MCF 10A (cell line): ENCODE results near the gene TFPI. TPM values are rescaled to one million over a fixed set of nuclear protein-coding genes. Genes with fewer than 3 reads are reported as not detected.
A peak's percentile ranks its signal among the peaks of the same experiment; 100 is the strongest.

Source experiments
- BruUV-seq: library from RNA; stranded (reverse); fragments of 400-500 nt; replicated peaks from 2 replicates; lab custom pipeline; 2021; lab: Mats Ljungman, UMichigan
- CTCF ChIA-PET: fragments of 300-600 bp; sonication (Branson Sonifier 250); formaldehyde crosslinking; extraction: SDS; loops from one replicate; lab custom pipeline; 2021; ENCODE audit warnings: antibody characterized with exemption, inconsistent platforms; lab: Yijun Ruan, JAX
- POLR2A ChIA-PET: fragments of 300-600, 350-650 bp; sonication (Branson Sonifier 250); formaldehyde crosslinking; extraction: SDS; loops from one replicate; lab custom pipeline; 2020; ENCODE audit warnings: antibody characterized with exemption, inconsistent platforms; lab: Yijun Ruan, JAX
- DNase-seq: peaks from one replicate; pipeline ENCODE4 v3.0.0-alpha.2; 2018; ENCODE audit not compliant: unreplicated experiment
- H3K27ac Mint-ChIP-seq: one replicate; pipeline ENCODE4 v1.8.0; 2022; ENCODE audit warnings: mild to moderate bottlenecking, low read depth, mixed read lengths; ENCODE audit not compliant: unreplicated experiment
- H3K27me3 Mint-ChIP-seq: one replicate; pipeline ENCODE4 v1.8.0; 2022; ENCODE audit warnings: mixed read lengths; ENCODE audit not compliant: insufficient read depth, unreplicated experiment
- H3K36me3 Mint-ChIP-seq: one replicate; pipeline ENCODE4 v1.8.0; 2022; ENCODE audit warnings: mild to moderate bottlenecking, moderate library complexity, mixed read lengths; ENCODE audit not compliant: insufficient read depth, unreplicated experiment
- H3K4me1 Mint-ChIP-seq: one replicate; pipeline ENCODE4 v1.8.0; 2022; ENCODE audit warnings: mixed read lengths; ENCODE audit not compliant: insufficient read depth, unreplicated experiment
- H3K4me3 Mint-ChIP-seq: one replicate; pipeline ENCODE4 v1.8.0; 2022; ENCODE audit warnings: mild to moderate bottlenecking, moderate library complexity, mixed read lengths; ENCODE audit not compliant: unreplicated experiment
- H3K9me3 Mint-ChIP-seq: one replicate; pipeline ENCODE4 v1.8.0; 2022; ENCODE audit warnings: mixed read lengths; ENCODE audit not compliant: unreplicated experiment
- intact Hi-C: fragments of 100-400 bp; cut with micrococcal nuclease; formaldehyde crosslinking; loops from 2 replicates; pipeline ENCODE4 v1.14.1; 2022
- total RNA-seq: library from RNA; stranded (reverse); gene quantifications from 2 replicates; pipeline ENCODE4 v1.2.3, GENCODE V29; 2022
- TF ChIP-seq, protein P1 (sequence below): fragments of 200-600 bp; IDR thresholded peaks from one replicate; pipeline ENCODE4 v1.8.0; 2022; ENCODE audit warnings: antibody characterized with exemption, mild to moderate bottlenecking; ENCODE audit not compliant: unreplicated experiment

Gene TFPI
- total RNA-seq, 1 experiment from 2014 or later, result 67.4 TPM

DNA sequence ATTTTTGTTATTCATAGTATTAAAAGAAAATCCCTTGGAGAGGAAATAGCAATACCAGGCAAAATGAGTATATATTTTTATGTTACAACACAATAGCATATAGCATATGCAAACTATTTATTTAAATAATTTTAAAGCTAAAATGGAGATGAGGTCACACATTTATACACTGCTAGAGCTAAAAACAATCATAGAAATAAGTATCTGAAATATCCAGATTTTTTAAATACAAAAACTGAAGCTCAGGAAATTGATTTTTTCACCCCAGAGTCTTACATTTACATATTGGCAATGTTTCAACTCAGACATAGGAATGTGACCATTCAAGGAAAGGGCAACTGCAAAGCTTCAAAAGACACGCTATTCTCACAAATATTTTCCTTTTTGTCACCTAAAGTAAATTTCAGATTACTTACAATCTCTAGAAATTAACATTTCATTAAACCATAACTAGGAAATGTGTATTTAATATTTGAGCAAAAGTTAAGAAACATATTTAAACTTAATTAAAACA, 8.9 kb downstream of the TFPI start:
- TF ChIP-seq, protein P1, sequence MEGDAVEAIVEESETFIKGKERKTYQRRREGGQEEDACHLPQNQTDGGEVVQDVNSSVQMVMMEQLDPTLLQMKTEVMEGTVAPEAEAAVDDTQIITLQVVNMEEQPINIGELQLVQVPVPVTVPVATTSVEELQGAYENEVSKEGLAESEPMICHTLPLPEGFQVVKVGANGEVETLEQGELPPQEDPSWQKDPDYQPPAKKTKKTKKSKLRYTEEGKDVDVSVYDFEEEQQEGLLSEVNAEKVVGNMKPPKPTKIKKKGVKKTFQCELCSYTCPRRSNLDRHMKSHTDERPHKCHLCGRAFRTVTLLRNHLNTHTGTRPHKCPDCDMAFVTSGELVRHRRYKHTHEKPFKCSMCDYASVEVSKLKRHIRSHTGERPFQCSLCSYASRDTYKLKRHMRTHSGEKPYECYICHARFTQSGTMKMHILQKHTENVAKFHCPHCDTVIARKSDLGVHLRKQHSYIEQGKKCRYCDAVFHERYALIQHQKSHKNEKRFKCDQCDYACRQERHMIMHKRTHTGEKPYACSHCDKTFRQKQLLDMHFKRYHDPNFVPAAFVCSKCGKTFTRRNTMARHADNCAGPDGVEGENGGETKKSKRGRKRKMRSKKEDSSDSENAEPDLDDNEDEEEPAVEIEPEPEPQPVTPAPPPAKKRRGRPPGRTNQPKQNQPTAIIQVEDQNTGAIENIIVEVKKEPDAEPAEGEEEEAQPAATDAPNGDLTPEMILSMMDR, result no peak
- peak; percentile 46 for DNase-seq
- Mint-ChIP-seq H3K27ac (peak overlapping the region; percentile 94), H3K4me3 (peak overlapping the region; percentile 53), H3K27me3 (no peaks in the 10 kb centered on the region), H3K9me3 (no peaks in the 10 kb centered on the region), H3K36me3 (peaks cover 22% of the 10 kb centered on the region), H3K4me1 (peaks cover 53% of the 10 kb centered on the region)
- intact Hi-C loops, result no loop called here
- BruUV-seq, result no TSS peak
- CTCF ChIA-PET, result interaction anchor here (1.0 to 2.0 kb wide), 2 partner anchors 11 to 45 kb away, joined by 3 to 10 read pairs; no protein-coding TSS in a partner anchor
- POLR2A ChIA-PET, result interaction anchor here (0.5 to 8.6 kb wide), 5 partner anchors 10 to 1879 kb away, joined by 3 to 73 read pairs (median 4); partner anchors contain the start of gene TFPI

DNA sequence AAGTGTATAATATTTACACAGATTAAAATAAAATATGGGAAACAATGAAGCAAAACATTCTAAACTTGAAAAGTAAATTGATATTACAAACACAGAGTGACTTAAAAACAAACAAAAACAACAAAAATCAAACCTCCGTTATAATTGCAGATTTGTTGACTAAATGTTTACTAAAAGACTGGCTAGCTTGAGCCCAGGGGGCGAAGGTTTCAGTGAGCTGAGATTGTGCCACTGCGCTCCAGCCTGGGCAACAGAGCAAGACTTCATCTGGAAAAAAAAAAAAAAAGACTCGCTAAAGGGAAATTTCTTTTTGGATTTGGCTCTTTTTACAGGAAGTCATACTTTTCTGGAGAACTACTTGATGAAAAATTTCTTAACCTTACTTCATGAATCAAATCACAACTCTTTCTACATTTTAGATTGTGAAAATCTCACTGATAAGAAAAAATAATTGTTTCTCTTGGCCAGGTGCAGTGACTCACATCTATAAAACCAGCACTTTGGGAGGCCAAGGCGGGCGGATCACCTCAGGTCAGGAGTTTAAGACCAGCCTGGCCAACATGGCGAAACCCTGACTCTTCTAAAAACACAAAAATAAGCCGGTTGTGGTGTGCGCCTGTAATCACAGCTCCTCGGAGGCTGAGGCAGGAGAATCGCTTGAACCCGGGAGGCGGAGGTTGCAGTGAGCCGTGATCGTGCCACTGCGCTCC, 9.7 kb downstream of the TFPI start:
- intact Hi-C loops, result no loop called here
- Mint-ChIP-seq H3K27me3 (no peaks in the 10 kb centered on the region), H3K4me1 (peaks cover 52% of the 10 kb centered on the region), H3K9me3 (no peaks in the 10 kb centered on the region), H3K27ac (peak overlapping the region; percentile 94), H3K4me3 (peak overlapping the region; percentile 53), H3K36me3 (peaks cover 22% of the 10 kb centered on the region)
- TF ChIP-seq, protein P1, result no peak
- POLR2A ChIA-PET, result interaction anchor here (0.5 to 8.6 kb wide), 8 partner anchors 10 to 1879 kb away, joined by 3 to 73 read pairs (median 4); partner anchors contain the start of gene TFPI
- CTCF ChIA-PET, result interaction anchor here (0.7 to 2.0 kb wide), 6 partner anchors 10 to 563 kb away, joined by 3 to 10 read pairs (median 4); no protein-coding TSS in a partner anchor
- peak; percentile 82 for DNase-seq
- no TSS peak for BruUV-seq

DNA sequence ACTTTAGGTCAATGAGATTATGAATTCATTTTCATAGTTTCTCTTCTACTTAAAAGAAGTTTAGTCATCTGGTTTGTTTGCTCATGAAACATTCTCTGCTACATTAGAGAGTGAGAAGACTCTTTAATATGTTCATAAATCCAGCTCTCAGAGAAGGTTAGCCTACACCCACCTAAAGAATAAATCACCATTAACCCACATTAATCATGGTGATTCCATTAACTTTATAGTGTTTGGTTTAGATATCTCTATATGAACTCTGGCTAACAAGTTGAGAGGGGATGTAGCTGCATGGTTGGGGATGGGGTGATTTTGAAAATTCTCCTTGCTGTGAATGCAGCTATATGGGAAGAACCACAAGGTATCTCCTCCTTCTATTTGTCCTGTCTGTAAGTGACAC, 10.7 kb downstream of the TFPI start:
- H3K27ac Mint-ChIP-seq, result peak overlapping the region; percentile 94
- no peaks in the 10 kb centered on the region for H3K9me3 Mint-ChIP-seq
- no peaks in the 10 kb centered on the region for H3K27me3 Mint-ChIP-seq
- ChIA-PET POLR2A (interaction anchor here (0.7 to 8.6 kb wide), 5 partner anchors 11 to 65 kb away, joined by 3 to 73 read pairs (median 6); partner anchors contain the start of gene TFPI), CTCF (interaction anchor here (0.6 to 2.0 kb wide), 5 partner anchors 9 to 297 kb away, joined by 3 to 10 read pairs (median 4); no protein-coding TSS in a partner anchor)
- no TSS peak for BruUV-seq
- intact Hi-C loops, result no loop called here
- H3K36me3 Mint-ChIP-seq, result peaks cover 22% of the 10 kb centered on the region
- no peak overlapping the region for H3K4me3 Mint-ChIP-seq
- H3K4me1 Mint-ChIP-seq, result peaks cover 58% of the 10 kb centered on the region
- no peak for DNase-seq
- TF ChIP-seq, protein P1, result no peak

DNA sequence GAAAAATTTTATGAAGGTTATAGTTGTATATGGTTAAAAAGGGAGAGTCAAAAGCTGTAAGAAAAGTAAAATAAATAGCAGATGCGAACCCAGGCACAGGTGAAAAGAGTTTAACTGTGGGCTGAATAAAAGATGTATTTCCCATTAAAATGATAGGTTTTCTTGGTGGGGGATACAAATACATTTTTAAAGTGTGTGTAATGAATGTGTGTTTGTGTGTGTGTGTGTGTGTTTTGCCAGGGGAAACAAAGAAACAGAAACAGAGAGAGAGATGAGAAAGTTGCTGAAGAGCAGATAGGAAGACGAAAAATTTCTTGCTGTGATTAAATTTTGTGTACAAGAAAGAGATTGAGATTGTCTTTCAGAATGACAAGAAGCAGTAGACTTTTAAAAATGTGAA, 12.1 kb downstream of the TFPI start:
- Mint-ChIP-seq H3K27me3 (no peaks in the 10 kb centered on the region), H3K4me1 (peaks cover 45% of the 10 kb centered on the region), H3K36me3 (peaks cover 23% of the 10 kb centered on the region), H3K4me3 (peak overlapping the region; percentile 42), H3K27ac (peak overlapping the region; percentile 94), H3K9me3 (no peaks in the 10 kb centered on the region)
- TF ChIP-seq, protein P1, result no peak
- TSS peak; percentile 84 for BruUV-seq
- intact Hi-C loops, result no loop called here
- ChIA-PET POLR2A (interaction anchor here (0.6 to 3.4 kb wide), 7 partner anchors 7 to 1359 kb away, joined by 3 to 44 read pairs (median 5); partner anchors contain the start of gene TFPI), CTCF (no interaction called here)
- no peak for DNase-seq
